HCT116 (cell line): Measurements from ENCODE around the gene SCUBE2. TPM values are rescaled to one million over a fixed set of nuclear protein-coding genes. Genes with fewer than 3 reads are reported as not detected.

Source experiments
- ATAC-seq: fragments of 200-7000 bp; cut with Tn5 transposase; 2 replicates; pipeline ENCODE4 v1.9.1; 2020; ENCODE audit warnings: mild to moderate bottlenecking, moderate library complexity
- BruUV-seq: library from RNA; stranded (reverse); fragments of 400-500 nt; replicated peaks from 2 replicates; lab custom pipeline; 2021; lab: Mats Ljungman, UMichigan
- CTCF ChIA-PET: fragments of 300-600 bp; sonication (Branson Sonifier 250); formaldehyde crosslinking; loops from one replicate; lab custom pipeline; 2021; ENCODE audit warnings: antibody characterized with exemption; lab: Charles Lee
- POLR2A ChIA-PET: fragments of 300-600, 350-600 bp; sonication (Branson Sonifier 250); formaldehyde crosslinking; loops from one replicate; lab custom pipeline; 2021; ENCODE audit warnings: antibody characterized with exemption; lab: Charles Lee
- RAD21 ChIA-PET, 2 experiments: fragments of 300-600 bp; sonication (Branson Sonifier 250); formaldehyde crosslinking; loops; one replicate each; lab custom pipeline; 2023; ENCODE audit warnings: low total read pairs in 2 of 2; ENCODE audit not compliant: uncharacterized antibody in 2 of 2, unreplicated experiment in 2 of 2, low non-redundant PET in 1 of 2; lab: Charles Lee
- DNase-seq: peaks from one replicate; pipeline ENCODE4 v3.0.0-alpha.2; 2010; ENCODE audit warnings: low read depth, low spot score
- H2AFZ ChIP-seq: fragments of 200-600 bp; shearing (Covaris generic), sonication (generic); 2 replicates; pipeline ENCODE4 v1.6.1; 2017; ENCODE audit warnings: low read depth, mixed run types, mixed read lengths, antibody characterized with exemption, low read length; ENCODE audit not compliant: poor library complexity, severe bottlenecking
- H3K27ac ChIP-seq: 2 replicates; pipeline ENCODE4 v1.5.1; 2012; ENCODE audit warnings: low read depth, low read length
- H3K27me3 ChIP-seq: fragments of 200-600 bp; sonication (generic); 2 replicates; pipeline ENCODE4 v1.6.1; 2016; ENCODE audit warnings: mixed run types, low read length, mixed read lengths; ENCODE audit not compliant: insufficient read depth
- H3K36me3 ChIP-seq, 2 experiments: fragments of 200-500 bp in 1 of 2; fragments of 200-600 bp in 1 of 2; sonication (Bioruptor generic) in 1 of 2; sonication (generic) in 1 of 2; 2 replicates each; pipeline versions ENCODE4 v1.5.1 to v1.6.1; 2014 to 2016; ENCODE audit warnings: low read length in 2 of 2, inconsistent platforms in 1 of 2, mixed read lengths in 1 of 2, mixed run types in 1 of 2; ENCODE audit not compliant: insufficient read depth in 2 of 2, control insufficient read depth in 1 of 2
- H3K4me1 ChIP-seq, 2 experiments: fragments of 200-600 bp in 1 of 2; sonication (generic) in 1 of 2; 2 replicates each; pipeline versions ENCODE4 v1.5.1 to v1.6.1; 2012 to 2017; ENCODE audit warnings: low read length in 2 of 2, inconsistent platforms in 1 of 2, mild to moderate bottlenecking in 1 of 2, mixed read lengths in 1 of 2, mixed run types in 1 of 2, moderate library complexity in 1 of 2; ENCODE audit not compliant: insufficient read depth in 2 of 2, control insufficient read depth in 1 of 2
- H3K4me2 ChIP-seq: fragments of 200-600 bp; sonication (generic); 2 replicates; pipeline ENCODE4 v1.6.1; 2017; ENCODE audit warnings: mixed run types, low read length, mixed read lengths
- H3K4me3 ChIP-seq, 2 experiments: fragments of 200-600 bp in 1 of 2; sonication (generic) in 1 of 2; replicated peaks in 1 of 2; 2 replicates each; pipeline ENCODE4 v1.5.1; 2011 to 2016; ENCODE audit warnings: low read length in 2 of 2, control low read depth in 1 of 2, low read depth in 1 of 2, mild to moderate bottlenecking in 1 of 2, mixed read lengths in 1 of 2, mixed run types in 1 of 2
- H3K79me2 ChIP-seq: fragments of 200-600 bp; sonication (generic); 2 replicates; pipeline ENCODE4 v1.6.1; 2017; ENCODE audit warnings: mild to moderate bottlenecking, mixed run types, low read length, moderate library complexity, mixed read lengths; ENCODE audit not compliant: insufficient read depth
- H3K9ac ChIP-seq: fragments of 200-600 bp; sonication (generic); 2 replicates; pipeline ENCODE4 v1.6.1; 2016; ENCODE audit warnings: low read length, mixed read lengths
- H3K9me2 ChIP-seq: fragments of 200-600 bp; sonication (generic), shearing (Covaris generic); 2 replicates; pipeline ENCODE4 v1.6.1; 2017; ENCODE audit warnings: mixed run types, mild to moderate bottlenecking, moderate library complexity; ENCODE audit not compliant: insufficient read depth
- H3K9me3 ChIP-seq, 2 experiments: fragments of 200-500 bp in 1 of 2; fragments of 200-600 bp in 1 of 2; sonication (Bioruptor generic) in 1 of 2; sonication (generic) in 1 of 2; 2 replicates each; pipeline ENCODE4 v1.6.1; 2014 to 2017; ENCODE audit warnings: low read length in 2 of 2, mixed read lengths in 2 of 2, inconsistent platforms in 1 of 2, low read depth in 1 of 2, mild to moderate bottlenecking in 1 of 2, mixed run types in 1 of 2, moderate library complexity in 1 of 2; ENCODE audit not compliant: control insufficient read depth in 1 of 2, insufficient read depth in 1 of 2
- H4K20me1 ChIP-seq: fragments of 200-600 bp; sonication (generic), shearing (Covaris generic); 2 replicates; pipeline ENCODE4 v1.6.1; 2017; ENCODE audit warnings: mixed run types, mild to moderate bottlenecking, moderate library complexity; ENCODE audit not compliant: insufficient read depth
- ATF3 ChIP-seq: IDR thresholded peaks from 2 replicates; pipeline ENCODE4 v1.6.1; 2012
- EGR1 ChIP-seq: IDR thresholded peaks from 2 replicates; pipeline ENCODE4 v1.6.1; 2012; ENCODE audit warnings: low read depth
- EZH2 ChIP-seq: fragments of 200-600 bp; sonication (generic); IDR thresholded peaks from 2 replicates; pipeline ENCODE4 v1.6.1; 2017; ENCODE audit warnings: antibody characterized with exemption, mixed run types
- JUND ChIP-seq: IDR thresholded peaks from 2 replicates; pipeline ENCODE4 v1.6.1; 2012
- MAX ChIP-seq: IDR thresholded peaks from 2 replicates; pipeline ENCODE4 v1.6.1; 2012
- POLR2A ChIP-seq: IDR thresholded peaks from 2 replicates; pipeline ENCODE4 v1.7.0; 2011; ENCODE audit warnings: borderline replicate concordance; ENCODE audit not compliant: insufficient read depth, insufficient read length; ENCODE audit errors: extremely low read depth
- RAD21 ChIP-seq: IDR thresholded peaks from 2 replicates; pipeline ENCODE4 v1.6.1; 2012; ENCODE audit warnings: low read depth, mild to moderate bottlenecking
- REST ChIP-seq: IDR thresholded peaks from 2 replicates; pipeline ENCODE4 v1.6.1; 2012; ENCODE audit warnings: low read depth
- SIN3A ChIP-seq: IDR thresholded peaks from 2 replicates; pipeline ENCODE4 v1.6.1; 2012; ENCODE audit warnings: low read depth
- SP1 ChIP-seq: IDR thresholded peaks from 2 replicates; pipeline ENCODE4 v1.6.1; 2012; ENCODE audit warnings: low read depth
- SRF ChIP-seq: IDR thresholded peaks from 2 replicates; pipeline ENCODE4 v1.6.1; 2012; ENCODE audit warnings: low read depth
- YY1 ChIP-seq: IDR thresholded peaks from 2 replicates; pipeline ENCODE4 v1.6.1; 2011; ENCODE audit warnings: low read length, low read depth, moderate library complexity, mild to moderate bottlenecking; ENCODE audit not compliant: insufficient replicate concordance; ENCODE audit errors: extremely low read depth
- ZFX ChIP-seq: fragments of 450-650 bp; IDR thresholded peaks from 2 replicates; pipeline ENCODE4 v1.6.1; 2017
- intact Hi-C: fragments of 100-400 bp; cut with micrococcal nuclease; formaldehyde crosslinking; loops from 2 replicates; pipeline ENCODE4 v1.10.0; 2022
- total RNA-seq: library from RNA; stranded (reverse); gene quantifications from one replicate; pipeline ENCODE4 v1.2.1, GENCODE V29; 2021; ENCODE audit not compliant: unreplicated experiment

SCUBE2 gene
- total RNA-seq, 1 experiment from 2014 or later: 1.3 TPM

- no peaks in the 10 kb centered on the region for H3K9me3 ChIP-seq
- ChIA-PET POLR2A (no interaction called here), RAD21 (no interaction called here), CTCF (no interaction called here)
- no peak overlapping the region for H3K9ac ChIP-seq
- H3K4me1 ChIP-seq: no peaks in the 10 kb centered on the region
- no peak overlapping the region for H3K4me3 ChIP-seq
- H3K9me2 ChIP-seq: no peaks in the 10 kb centered on the region
- H3K27ac ChIP-seq: no peak overlapping the region
- intact Hi-C loops: no loop called here
- ATAC-seq (no peak), DNase-seq (no peak)
- H3K79me2 ChIP-seq: no peaks in the 10 kb centered on the region
- H2AFZ ChIP-seq: no peak overlapping the region
- H3K27me3 ChIP-seq: peaks cover 5% of the 10 kb centered on the region; the same call in 1 of the 2 replicates
- no peaks in the 10 kb centered on the region for H4K20me1 ChIP-seq
- no peak overlapping the region for H3K4me2 ChIP-seq
- BruUV-seq: no TSS peak
- no peak for TF ChIP-seq MAX
- no peak for TF ChIP-seq SRF
- no peak for TF ChIP-seq EGR1
- no peak for TF ChIP-seq POLR2A
- TF ChIP-seq REST: no peak
- TF ChIP-seq YY1: no peak
- no peak for TF ChIP-seq EZH2
- no peak for TF ChIP-seq SIN3A
- TF ChIP-seq JUND: no peak
- no peak for TF ChIP-seq ZFX
- no peak for TF ChIP-seq RAD21
- TF ChIP-seq ATF3: no peak
- TF ChIP-seq SP1: no peak
- no peaks in the 10 kb centered on the region for H3K36me3 ChIP-seq
Measured at GRCh38 chr11:9022961-9023680, 68.3 kb downstream of the SCUBE2 start.
